Endodermal cell (in vitro differentiated cells): Measurements from ENCODE around the gene KIDINS220. TPM values are rescaled to one million over a fixed set of nuclear protein-coding genes. Genes with fewer than 3 reads are reported as not detected.
A peak's percentile ranks its signal among the peaks of the same experiment; 100 is the strongest.

Source experiments
- DNase-seq: peaks from one replicate; pipeline ENCODE4 v3.0.0-alpha.2; 2017
- H3K27ac ChIP-seq: 2 replicates; pipeline ENCODE4 v1.5.1; 2013; ENCODE audit warnings: mild to moderate bottlenecking, low read depth, low read length, moderate library complexity
- H3K27me3 ChIP-seq: 2 replicates; pipeline ENCODE4 v1.6.1; 2013; ENCODE audit warnings: mild to moderate bottlenecking, low read length, moderate library complexity; ENCODE audit not compliant: insufficient read depth, control insufficient read depth, poor library complexity, severe bottlenecking
- H3K36me3 ChIP-seq: 2 replicates; pipeline ENCODE4 v1.7.0; 2013; ENCODE audit warnings: mild to moderate bottlenecking, low read length, moderate library complexity; ENCODE audit not compliant: control insufficient read depth, insufficient read depth
- H3K4me1 ChIP-seq: one replicate; pipeline ENCODE4 v1.7.0; 2013; ENCODE audit warnings: low read length; ENCODE audit not compliant: control insufficient read depth, insufficient read depth
- H3K4me3 ChIP-seq: 2 replicates; pipeline ENCODE4 v1.5.1; 2013; ENCODE audit warnings: mild to moderate bottlenecking, low read length, moderate library complexity
- H3K9ac ChIP-seq: 2 replicates; pipeline ENCODE4 v1.6.1; 2013; ENCODE audit warnings: mild to moderate bottlenecking, low read length, moderate library complexity; ENCODE audit not compliant: poor library complexity, severe bottlenecking; ENCODE audit errors: extremely low read depth
- H3K9me3 ChIP-seq: 2 replicates; pipeline ENCODE4 v1.6.1; 2013; ENCODE audit warnings: mild to moderate bottlenecking, low read length, moderate library complexity; ENCODE audit not compliant: control insufficient read depth
- H3K27ac Mint-ChIP-seq: 2 replicates; pipeline ENCODE4 v1.8.0; 2020; ENCODE audit warnings: mixed read lengths
- H3K27me3 Mint-ChIP-seq: 2 replicates; pipeline ENCODE4 v1.8.0; 2021; ENCODE audit warnings: mild to moderate bottlenecking, mixed read lengths; ENCODE audit not compliant: insufficient read depth
- H3K36me3 Mint-ChIP-seq: 2 replicates; pipeline ENCODE4 v1.8.0; 2020; ENCODE audit warnings: low read depth, mixed read lengths
- H3K4me1 Mint-ChIP-seq: 2 replicates; pipeline ENCODE4 v1.8.0; 2020; ENCODE audit warnings: mixed read lengths
- H3K4me3 Mint-ChIP-seq: 2 replicates; pipeline ENCODE4 v1.8.0; 2020; ENCODE audit warnings: mild to moderate bottlenecking, moderate library complexity, mixed read lengths
- H3K9me3 Mint-ChIP-seq: 2 replicates; pipeline ENCODE4 v1.8.0; 2020; ENCODE audit warnings: mild to moderate bottlenecking, mixed read lengths
- CTCF ChIP-seq: fragments of 200-600 bp; sonication (generic); conservative IDR thresholded peaks from 2 replicates; pipeline ENCODE4 v1.5.0; 2021; ENCODE audit warnings: antibody characterized with exemption, mild to moderate bottlenecking
- WGBS, 2 experiments: methylation state at CpG; one replicate each; pipeline versions ENCODE4 v1.1.5 to v1.1.7; 2013; ENCODE audit warnings: missing lambda C conversion rate in 2 of 2, mixed read lengths in 1 of 2; ENCODE audit not compliant: insufficient coverage in 1 of 2, insufficient read length in 1 of 2; 5-methylcytosine and 5-hydroxymethylcytosine counted together
- total RNA-seq, 2 donors: library from RNA; stranded (reverse); fragmentation: NEBNext Ultra II Directional in 1 of 2; extraction: Animal tissue kit (Norgen Biotek cat#: 25700) in 1 of 2; gene quantifications; 2 replicates in 1 of 2; 3 replicates in 1 of 2; pipeline ENCODE4 v1.2.1, GENCODE V29; 2021

Gene KIDINS220
- total RNA-seq, 2 donors from 2014 or later, result 33.8 to 35.2 TPM

- Histone ChIP-seq H3K9me3 (no peaks in the 10 kb centered on the region), H3K27me3 (no peaks in the 10 kb centered on the region), H3K9ac (no peak overlapping the region), H3K36me3 (no peaks in the 10 kb centered on the region), H3K4me3 (no peak overlapping the region), H3K4me1 (no peaks in the 10 kb centered on the region), H3K27ac (no peak overlapping the region)
- H3K27me3 Mint-ChIP-seq, result no peaks in the 10 kb centered on the region
- H3K36me3 Mint-ChIP-seq, result no peaks in the 10 kb centered on the region
- TF ChIP-seq CTCF, result no peak
- 94 to 95% methylated on average over 6 to 8 of the region's 8 CpGs for WGBS, 2 experiments
- H3K4me3 Mint-ChIP-seq, result no peak overlapping the region
- no peak overlapping the region for H3K27ac Mint-ChIP-seq
- peaks cover 9% of the 10 kb centered on the region for H3K9me3 Mint-ChIP-seq
- H3K4me1 Mint-ChIP-seq, result no peaks in the 10 kb centered on the region
- DNase-seq, result no peak
Observed at GRCh38 chr2:8694737-8695136, 142.7 kb downstream of the KIDINS220 start.

GRCh38 chr2:8693157-8693821 is 144.1 kb downstream of the KIDINS220 start:
- DNase-seq, result peak; percentile 91
- Histone ChIP-seq H3K4me3 (no peak overlapping the region), H3K36me3 (no peaks in the 10 kb centered on the region), H3K9me3 (no peaks in the 10 kb centered on the region), H3K27ac (no peak overlapping the region), H3K9ac (no peak overlapping the region), H3K4me1 (no peaks in the 10 kb centered on the region), H3K27me3 (no peaks in the 10 kb centered on the region)
- Mint-ChIP-seq H3K36me3 (no peaks in the 10 kb centered on the region), H3K27me3 (no peaks in the 10 kb centered on the region), H3K9me3 (peaks cover 8% of the 10 kb centered on the region), H3K4me3 (peak overlapping the region; percentile 49), H3K27ac (no peak overlapping the region), H3K4me1 (no peaks in the 10 kb centered on the region)
- 53 to 82% methylated on average over 12 to 30 of the region's 30 CpGs for WGBS, 2 experiments
- TF ChIP-seq CTCF, result peak; percentile 93

GRCh38 chr2:8692783-8693156 is 144.6 kb downstream of the KIDINS220 start:
- Mint-ChIP-seq H3K27ac (no peak overlapping the region), H3K4me3 (peak overlapping the region; percentile 49), H3K9me3 (peaks cover 3% of the 10 kb centered on the region), H3K4me1 (no peaks in the 10 kb centered on the region), H3K36me3 (no peaks in the 10 kb centered on the region), H3K27me3 (no peaks in the 10 kb centered on the region)
- no peak overlapping the region for H3K9ac ChIP-seq
- WGBS, 2 experiments, result 79 to 80% methylated on average over 2 to 7 of the region's 7 CpGs
- H3K27me3 ChIP-seq, result no peaks in the 10 kb centered on the region
- H3K27ac ChIP-seq, result no peak overlapping the region
- no peaks in the 10 kb centered on the region for H3K36me3 ChIP-seq
- H3K9me3 ChIP-seq, result no peaks in the 10 kb centered on the region
- no peak for DNase-seq
- no peak for TF ChIP-seq CTCF
- H3K4me3 ChIP-seq, result no peak overlapping the region
- no peaks in the 10 kb centered on the region for H3K4me1 ChIP-seq
